Transverse colon (tissue), 4 donors: ENCODE results near the gene VWCE.

Experiments
- CTCF ChIP-seq, 5 experiments: fragments of 200-600 bp in 3 of 5; fragments of 450-650 bp in 2 of 5; sonication (generic) in 3 of 5; IDR thresholded peaks; 1 replicate in 2 of 5; 2 replicates in 3 of 5; pipeline ENCODE4 v1.5.1; 2016 to 2017; ENCODE audit warnings: antibody characterized with exemption in 5 of 5, inconsistent platforms in 3 of 5, mild to moderate bottlenecking in 2 of 5, moderate library complexity in 1 of 5
- EP300 ChIP-seq: sonication (generic); formaldehyde crosslinking; IDR thresholded peaks from one replicate; pipeline ENCODE4 v1.6.1; 2017; ENCODE audit warnings: antibody characterized with exemption, low read depth
- POLR2A ChIP-seq: fragments of 450-650 bp; IDR thresholded peaks from one replicate; pipeline ENCODE4 v1.6.1; 2016; ENCODE audit warnings: antibody characterized with exemption, mild to moderate bottlenecking, moderate library complexity
- POLR2AphosphoS5 ChIP-seq, 3 donors: sonication (generic); formaldehyde crosslinking; IDR thresholded peaks; one replicate each; pipeline ENCODE4 v1.6.1; 2016; ENCODE audit warnings: antibody characterized with exemption in 3 of 3

- no peak for TF ChIP-seq CTCF (IDR thresholded peaks at IDR 0.05)
- no peak for TF ChIP-seq POLR2AphosphoS5 (IDR thresholded peaks at IDR 0.05)
- TF ChIP-seq POLR2A = no peak
- no peak for TF ChIP-seq EP300
These were observed 17.7 kb downstream of the VWCE start for GRCh38 chr11:61277186-61278000.
